Effector CD8-positive, alpha-beta T cell (primary cell): ENCODE results near the gene OTUB2.

ENCODE experiments used
- DNase-seq: peaks from one replicate; lab custom pipeline; 2025; lab: John Stamatoyannopoulos, UW

OTUB2 gene

DNA sequence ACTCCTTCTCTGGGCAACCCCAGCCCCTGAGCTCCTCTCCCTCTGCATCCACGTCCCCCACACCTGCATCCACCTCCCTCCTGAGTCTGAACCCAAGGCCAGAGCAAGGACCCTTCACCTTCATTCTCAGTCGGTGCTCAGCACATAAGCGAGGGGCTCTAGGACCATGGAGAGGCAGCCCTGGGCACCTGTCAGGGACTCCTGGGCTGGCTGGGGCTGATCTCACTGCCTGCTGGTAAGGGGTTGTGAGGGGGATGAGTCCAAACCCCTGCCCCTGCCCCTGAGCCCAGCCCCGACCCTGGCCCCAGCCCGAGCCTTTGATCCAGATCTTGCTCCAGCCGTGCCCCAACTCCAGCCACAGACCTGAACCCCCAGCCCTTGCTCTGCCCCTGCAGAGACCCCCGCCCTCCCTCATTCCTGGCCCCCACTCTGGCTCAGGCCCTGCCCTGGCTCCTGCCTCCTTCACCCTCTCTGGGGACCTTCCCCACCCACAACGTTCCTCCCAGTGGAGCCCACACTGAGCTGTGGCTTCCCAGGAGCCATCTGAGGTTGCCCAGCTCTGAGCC, 29.9 kb upstream of the OTUB2 start:
- no peak for DNase-seq

DNA sequence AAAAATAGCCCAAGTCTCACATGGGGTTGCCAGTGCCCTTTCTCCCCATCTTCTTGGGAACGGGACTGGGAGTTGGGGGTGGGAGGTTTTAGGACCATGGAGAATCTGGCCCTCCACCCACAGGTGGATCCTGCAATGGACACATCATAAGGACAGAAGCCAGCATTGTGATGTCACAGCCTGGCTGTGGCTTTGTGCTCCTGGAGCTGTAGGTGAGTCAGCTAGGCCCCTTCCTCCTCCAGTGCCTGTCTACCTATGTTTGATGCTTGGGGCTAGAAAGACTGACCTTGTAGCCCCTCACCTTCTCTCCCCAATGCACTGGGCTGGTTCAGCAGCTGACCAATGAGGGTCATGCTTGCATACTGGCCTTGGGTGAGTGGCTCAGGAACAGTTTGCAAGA, 29.1 kb upstream of the OTUB2 start, which contains the start of gene CCDC197:
TSS of gene CCDC197 (plus strand) at position 220 of the 400 bp plus-strand sequence. CDS start 831 bp downstream, outside the sequence.
- DNase-seq: no peak

DNA sequence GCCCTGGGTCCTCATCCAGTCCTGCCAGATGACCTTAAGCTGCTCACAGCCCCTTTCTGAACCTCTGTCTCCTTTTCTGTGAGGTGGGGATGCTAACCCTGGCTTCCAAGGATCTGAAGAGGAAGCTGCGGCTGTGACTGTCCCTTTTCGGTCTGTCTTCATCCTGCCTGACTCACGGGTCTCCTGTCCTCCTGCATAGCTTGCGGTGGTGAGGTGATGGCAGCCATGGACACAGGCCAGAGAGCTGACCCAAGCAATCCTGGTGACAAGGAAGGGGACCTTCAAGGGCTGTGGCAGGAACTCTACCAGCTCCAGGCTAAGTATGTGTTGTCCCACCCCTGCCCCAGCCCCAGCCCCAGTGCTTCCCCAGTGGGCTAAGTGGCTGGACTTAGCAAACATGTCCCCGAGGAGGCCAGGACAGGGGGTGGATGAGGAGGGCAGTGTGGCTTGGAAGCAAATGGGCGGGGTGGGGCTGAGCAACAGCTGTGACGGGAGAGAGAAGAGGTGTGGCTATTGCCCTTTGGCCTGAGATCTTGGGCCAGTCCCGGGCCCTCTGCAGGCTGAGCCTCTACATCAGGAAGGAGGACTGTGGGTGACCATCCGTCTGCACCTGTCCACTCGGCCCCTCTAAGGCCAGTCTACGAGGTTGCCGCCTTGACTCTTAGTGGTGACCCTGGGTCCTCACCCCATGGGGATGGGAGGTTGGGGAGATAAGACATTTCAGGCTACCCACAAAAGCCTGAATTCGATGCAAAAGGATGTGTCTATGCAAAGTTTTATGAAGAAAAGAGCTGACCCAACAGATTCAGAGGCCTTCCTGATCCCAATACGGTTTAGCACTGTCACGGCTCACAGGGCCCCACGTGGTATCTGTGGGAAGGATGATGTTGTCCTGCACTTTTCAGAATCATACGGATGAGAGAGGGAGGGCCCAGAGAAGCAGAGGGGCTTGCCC, 27.9 kb upstream of the OTUB2 start:
- no peak for DNase-seq

GRCh38 chr14:93998871-93999403, 27.2 kb upstream of the OTUB2 start:
- no peak for DNase-seq

- no peak for DNase-seq
Observed at GRCh38 chr14:93999573-93999972, 26.6 kb upstream of the OTUB2 start.

GRCh38 chr14:94000267-94000666, 25.9 kb upstream of the OTUB2 start:
- no peak for DNase-seq

GRCh38 chr14:94001016-94001415, 25.1 kb upstream of the OTUB2 start:
- no peak for DNase-seq

DNA sequence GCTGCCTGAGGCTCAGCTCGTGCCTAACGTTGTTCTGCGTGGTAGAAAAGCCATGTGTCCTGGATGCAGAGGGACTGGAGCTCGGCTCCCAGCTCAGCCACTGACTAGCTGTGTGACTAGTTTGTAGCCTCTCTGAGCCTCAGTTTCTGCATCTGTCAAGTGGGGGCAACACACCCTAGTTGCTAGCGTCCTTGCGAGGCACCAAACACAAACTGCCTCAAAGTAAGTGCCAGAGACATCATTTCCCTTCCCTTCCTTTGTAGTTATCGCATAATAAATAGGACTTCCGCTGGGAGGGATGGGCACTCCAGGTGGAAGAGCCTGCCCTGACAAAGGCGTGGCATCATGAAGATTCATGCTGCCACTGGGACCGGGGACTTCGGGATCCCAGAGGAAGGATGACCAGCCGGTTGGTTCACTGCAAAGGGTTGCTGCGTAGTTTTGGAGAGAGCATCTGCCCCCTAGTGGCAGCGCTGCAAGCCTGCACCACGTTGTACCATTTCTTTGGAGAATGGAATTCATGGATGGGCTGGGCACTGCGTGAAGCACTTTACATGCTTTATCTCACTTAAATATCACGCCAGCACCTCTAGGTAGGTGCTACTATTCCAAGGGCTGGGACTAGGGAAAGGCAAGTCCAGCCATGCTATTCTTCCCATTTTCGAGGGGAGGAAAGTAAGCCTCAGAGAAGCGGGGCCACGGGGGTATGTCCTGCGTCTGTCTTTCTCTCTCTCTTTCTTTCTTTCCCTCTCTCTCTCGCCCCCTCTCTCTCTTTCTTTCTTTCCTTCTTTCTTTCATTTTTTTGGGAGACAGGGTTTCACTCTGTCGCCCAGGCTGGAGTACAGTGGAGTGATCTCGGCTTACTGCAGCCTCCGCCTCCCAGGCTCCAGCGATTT, 24.4 kb upstream of the OTUB2 start:
- peak; percentile 29 for DNase-seq

DNA sequence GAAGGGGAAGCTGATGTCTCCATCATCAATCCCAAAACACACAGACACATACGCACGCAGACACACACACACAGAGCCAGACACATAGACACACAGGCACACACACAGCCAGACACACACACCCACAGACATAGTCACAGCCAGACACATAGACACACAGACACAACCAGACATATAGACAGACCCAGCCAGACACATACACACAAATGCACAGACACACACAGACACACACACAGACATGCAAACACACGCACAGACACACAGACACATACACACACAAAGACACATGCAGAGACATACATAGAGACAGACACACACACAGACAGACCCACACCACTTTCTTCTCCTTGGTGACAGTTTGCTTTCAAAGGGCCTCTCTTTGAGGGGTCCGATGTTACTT, 22.7 kb upstream of the OTUB2 start:
- DNase-seq: no peak

GRCh38 chr14:94004015-94004414, 22.1 kb upstream of the OTUB2 start:
- DNase-seq: no peak

GRCh38 chr14:94005324-94006073, 20.6 kb upstream of the OTUB2 start:
- no peak for DNase-seq

DNA sequence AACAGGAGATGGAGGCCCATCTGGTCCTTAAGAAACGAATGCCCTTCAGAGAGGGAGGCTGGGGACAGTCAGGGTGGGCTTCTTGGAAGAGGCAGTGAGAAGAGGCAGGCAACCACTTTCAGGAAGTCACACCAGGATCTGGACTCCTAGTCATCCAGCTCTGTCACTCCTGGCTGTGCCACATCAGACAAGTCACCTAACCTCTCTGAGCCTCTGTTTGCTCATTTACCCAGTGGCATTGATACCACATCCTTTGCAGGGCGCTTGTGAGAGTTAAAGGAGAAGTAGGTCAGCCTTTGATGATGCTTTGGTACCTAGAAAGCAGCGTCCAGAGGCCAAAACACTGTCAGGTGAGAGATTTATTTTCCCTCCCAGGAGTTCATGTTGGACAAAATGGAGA, 17.9 kb upstream of the OTUB2 start:
- no peak for DNase-seq

DNA sequence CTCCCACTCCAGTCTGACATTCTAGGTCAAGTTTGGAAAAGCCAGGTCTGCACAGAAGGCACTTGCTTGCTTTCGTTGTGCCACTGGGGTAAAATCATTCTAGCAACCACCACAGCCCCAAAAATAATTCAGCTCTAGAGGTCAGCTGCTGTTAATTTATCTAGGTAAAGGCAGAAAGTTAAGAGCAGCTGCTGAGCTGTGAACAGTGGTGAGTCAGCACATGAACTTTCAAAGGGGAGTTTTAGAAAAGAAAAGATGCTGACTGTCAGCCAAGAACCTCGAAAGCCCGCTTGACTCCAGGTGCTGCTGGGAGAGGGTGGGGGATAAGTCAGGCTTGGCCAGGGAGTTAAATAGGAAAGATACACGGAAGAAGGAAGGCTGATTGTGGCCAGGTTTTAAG, 16.4 kb upstream of the OTUB2 start:
- no peak for DNase-seq

GRCh38 chr14:94010625-94011024, 15.5 kb upstream of the OTUB2 start:
- DNase-seq: no peak

GRCh38 chr14:94011795-94012194, 14.3 kb upstream of the OTUB2 start:
- no peak for DNase-seq

DNA sequence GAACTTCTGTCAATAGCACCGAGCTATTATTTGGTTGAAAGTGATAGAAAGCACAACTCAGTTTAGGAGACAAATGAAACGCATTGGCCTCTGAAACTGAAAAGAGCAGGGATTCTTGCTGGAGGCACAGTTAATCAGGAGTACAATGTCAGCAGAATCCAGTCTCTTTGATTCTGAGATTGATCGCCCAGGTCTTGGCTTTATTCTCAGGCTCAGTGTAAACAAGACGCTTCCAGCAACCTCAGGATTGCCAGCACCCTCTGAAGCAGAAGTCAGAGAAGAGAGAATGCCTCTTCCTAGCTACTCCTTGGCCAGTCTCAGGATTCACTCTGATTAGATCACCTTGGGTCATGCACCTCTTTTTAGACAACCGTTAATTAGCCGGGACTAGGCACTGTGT, 11.8 kb upstream of the OTUB2 start:
- no peak for DNase-seq

- no peak for DNase-seq
Observed at GRCh38 chr14:94015223-94015622, 10.9 kb upstream of the OTUB2 start.

GRCh38 chr14:94016446-94016976, 9.6 kb upstream of the OTUB2 start:
- DNase-seq: no peak

DNA sequence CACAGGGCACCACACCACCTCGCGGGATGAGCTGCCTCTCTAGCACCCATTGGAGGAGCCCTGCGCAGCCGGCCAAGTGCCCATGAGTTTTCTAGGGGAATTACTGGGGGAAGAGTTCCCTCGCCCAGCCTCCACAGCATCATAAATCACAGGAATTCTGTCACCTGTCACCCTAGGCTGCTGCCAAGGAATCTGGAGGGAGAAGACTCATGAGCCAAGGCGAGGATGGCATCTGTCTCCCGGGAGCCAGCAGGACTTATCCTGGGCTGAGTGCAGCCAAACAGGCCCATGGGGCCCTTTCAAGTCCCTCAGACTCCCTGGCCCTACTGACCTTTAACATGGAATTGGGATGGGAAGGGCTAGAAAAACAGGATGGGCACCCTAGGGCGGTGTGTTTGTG, 7.8 kb upstream of the OTUB2 start:
- DNase-seq: no peak

GRCh38 chr14:94019329-94019728, 6.8 kb upstream of the OTUB2 start:
- DNase-seq: no peak

GRCh38 chr14:94020267-94020666, 5.9 kb upstream of the OTUB2 start:
- DNase-seq: no peak
